Adipose tissue (tissue), 3 donors: ENCODE data around the gene STRN3. TPM values are rescaled to one million over a fixed set of nuclear protein-coding genes. Genes with fewer than 3 reads are reported as not detected.
"Not testable (repeated sequence)": the region's sequence is repeated elsewhere in the genome, so short reads cannot be mapped to it uniquely, and the experiment has no call there.

ENCODE experiments used
- H3K27ac ChIP-seq: one replicate; pipeline ENCODE4 v1.5.1; 2013; ENCODE audit warnings: low read depth, low read length
- WGBS, 3 donors: extraction: QIAGEN DNeasy Blood & Tissue Kit; methylation state at CpG; one replicate each; pipeline ENCODE4 v1.1.7; 2013; 5-methylcytosine and 5-hydroxymethylcytosine counted together
- polyA plus RNA-seq, 3 donors: library from polyadenylated mRNA; stranded (reverse); fragments of 200-250 nt; gene quantifications; one replicate each; pipeline ENCODE4 v1.2.3, GENCODE V29; 2013
- donor health status: healthy with polysubstance abuse.
- donor health status: Bipolar disorder and iron deficiency.
- donor health status: healthy.

STRN3 gene
- polyA plus RNA-seq, 3 donors, result 5.1 to 17.1 (median 14.8) TPM

- WGBS, 3 donors, result 59 to 89% (median 76%) methylated on average over 7 of the region's 7 CpGs
- H3K27ac ChIP-seq, result no peak overlapping the region
These were observed 43.6 kb downstream of the STRN3 start for GRCh38 chr14:30982533-30982932.

- no peak overlapping the region for H3K27ac ChIP-seq
- 63 to 94% (median 88%) methylated on average over 3 of the region's 3 CpGs for WGBS, 3 donors
These were observed 45.2 kb downstream of the STRN3 start for GRCh38 chr14:30980980-30981379.

GRCh38 chr14:30980106-30980704 is 46.0 kb downstream of the STRN3 start:
- H3K27ac ChIP-seq, result not testable (repeated sequence)

GRCh38 chr14:30977752-30978151 is 48.4 kb downstream of the STRN3 start:
- no peak overlapping the region for H3K27ac ChIP-seq
- WGBS, 3 donors, result 74 to 89% (median 85%) methylated on average over 2 of the region's 2 CpGs

More at GRCh38 chr14:30980106-30980704, 46.0 kb downstream of the STRN3 start:
- 60 to 67% (median 64%) methylated on average over 13 of the region's 13 CpGs for WGBS, 3 donors

- 79 to 87% (median 80%) methylated on average over 4 of the region's 4 CpGs for WGBS, 3 donors
- no peak overlapping the region for H3K27ac ChIP-seq
These were observed 51.6 kb downstream of the STRN3 start for GRCh38 chr14:30974628-30975027.

- H3K27ac ChIP-seq, result no peak overlapping the region
- 83 to 96% (median 95%) methylated on average over 7 of the region's 7 CpGs for WGBS, 3 donors
These were observed 53.1 kb downstream of the STRN3 start for GRCh38 chr14:30972882-30973582.

- not testable (repeated sequence) for H3K27ac ChIP-seq
- WGBS, 3 donors, result 95 to 98% (median 97%) methylated on average over 11 of the region's 11 CpGs
These were observed 54.0 kb downstream of the STRN3 start for GRCh38 chr14:30972036-30972732.

- 93 to 97% (median 95%) methylated on average over 5 of the region's 5 CpGs for WGBS, 3 donors
- H3K27ac ChIP-seq, result no peak overlapping the region
These were observed 54.6 kb downstream of the STRN3 start for GRCh38 chr14:30971586-30971985.

GRCh38 chr14:30969796-30970195 is 56.4 kb downstream of the STRN3 start:
- WGBS, 3 donors, result 72 to 85% (median 84%) methylated on average over 4 of the region's 4 CpGs
- H3K27ac ChIP-seq, result not testable (repeated sequence)

GRCh38 chr14:30967364-30968098 is 58.6 kb downstream of the STRN3 start:
- WGBS, 3 donors, result 92 to 98% (median 94%) methylated on average over 11 of the region's 11 CpGs
- H3K27ac ChIP-seq, result not testable (repeated sequence)

- 87 to 95% (median 91%) methylated on average over 15 of the region's 15 CpGs for WGBS, 3 donors
- no peak overlapping the region for H3K27ac ChIP-seq
These were observed 59.5 kb downstream of the STRN3 start for GRCh38 chr14:30966415-30967363.

GRCh38 chr14:30965861-30966260 is 60.3 kb downstream of the STRN3 start:
- 90 to 98% (median 97%) methylated on average over 8 of the region's 8 CpGs for WGBS, 3 donors
- not testable (repeated sequence) for H3K27ac ChIP-seq

- not testable (repeated sequence) for H3K27ac ChIP-seq
- WGBS, 3 donors, result 63 to 100% (median 98%) methylated on average over 2 of the region's 2 CpGs
These were observed 63.6 kb downstream of the STRN3 start for GRCh38 chr14:30962537-30962936.

- WGBS, 3 donors, result 94 to 96% (median 96%) methylated on average over 5 of the region's 5 CpGs
- no peak overlapping the region for H3K27ac ChIP-seq
These were observed 64.8 kb downstream of the STRN3 start for GRCh38 chr14:30961330-30961729.

GRCh38 chr14:30960216-30960615 is 66.0 kb downstream of the STRN3 start:
- 96 to 98% (median 98%) methylated on average over 3 of the region's 3 CpGs for WGBS, 3 donors
- H3K27ac ChIP-seq, result no peak overlapping the region

- WGBS, 3 donors, result 85 to 96% (median 93%) methylated on average over 10 of the region's 10 CpGs
These were observed 67.4 kb downstream of the STRN3 start for GRCh38 chr14:30958555-30959407.

GRCh38 chr14:30957813-30958370 is 68.3 kb downstream of the STRN3 start:
- 30 to 95% (median 85%) methylated on average over 5 of the region's 5 CpGs for WGBS, 3 donors
- H3K27ac ChIP-seq, result no peak overlapping the region

More at GRCh38 chr14:30958555-30959407, 67.4 kb downstream of the STRN3 start:
- H3K27ac ChIP-seq, result no peak overlapping the region
